ENCODE measurements around the gene CAVIN1.

DNA sequence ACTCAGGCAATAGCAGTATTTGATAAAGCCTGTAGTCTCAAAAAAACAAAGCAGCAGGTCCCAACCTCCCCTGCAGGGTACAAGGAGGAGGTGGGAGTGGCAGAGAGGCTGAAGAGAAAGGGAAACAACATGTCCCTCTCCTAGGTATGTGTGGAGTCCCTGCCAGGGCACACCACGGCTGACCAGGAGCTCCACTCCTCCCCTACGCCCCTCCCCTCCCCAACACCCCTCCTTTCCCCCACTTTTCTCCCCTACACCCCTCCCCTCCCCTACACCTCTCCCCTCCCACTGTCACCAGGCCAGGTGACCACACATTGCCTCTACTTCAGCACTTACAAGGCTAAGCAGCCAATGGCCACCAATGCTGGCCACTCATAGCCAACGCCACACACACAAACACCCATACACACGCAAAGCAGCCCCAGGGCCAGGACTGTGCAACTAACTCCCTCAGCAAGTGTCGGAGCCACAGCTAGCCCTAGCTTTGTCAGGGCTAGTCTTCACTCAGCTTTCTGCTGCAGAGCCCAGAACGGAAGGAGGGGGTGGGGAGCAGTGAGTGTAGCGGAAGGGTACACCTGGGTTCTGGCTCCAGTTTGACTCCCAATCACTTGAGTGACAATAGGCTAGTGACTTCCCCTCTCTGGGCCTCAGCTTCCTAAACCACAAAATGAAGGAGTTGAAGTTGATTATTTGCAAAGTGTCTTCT lies 8.2 kb downstream of the CAVIN1 start:
- TF ChIP-seq, protein P1, sequence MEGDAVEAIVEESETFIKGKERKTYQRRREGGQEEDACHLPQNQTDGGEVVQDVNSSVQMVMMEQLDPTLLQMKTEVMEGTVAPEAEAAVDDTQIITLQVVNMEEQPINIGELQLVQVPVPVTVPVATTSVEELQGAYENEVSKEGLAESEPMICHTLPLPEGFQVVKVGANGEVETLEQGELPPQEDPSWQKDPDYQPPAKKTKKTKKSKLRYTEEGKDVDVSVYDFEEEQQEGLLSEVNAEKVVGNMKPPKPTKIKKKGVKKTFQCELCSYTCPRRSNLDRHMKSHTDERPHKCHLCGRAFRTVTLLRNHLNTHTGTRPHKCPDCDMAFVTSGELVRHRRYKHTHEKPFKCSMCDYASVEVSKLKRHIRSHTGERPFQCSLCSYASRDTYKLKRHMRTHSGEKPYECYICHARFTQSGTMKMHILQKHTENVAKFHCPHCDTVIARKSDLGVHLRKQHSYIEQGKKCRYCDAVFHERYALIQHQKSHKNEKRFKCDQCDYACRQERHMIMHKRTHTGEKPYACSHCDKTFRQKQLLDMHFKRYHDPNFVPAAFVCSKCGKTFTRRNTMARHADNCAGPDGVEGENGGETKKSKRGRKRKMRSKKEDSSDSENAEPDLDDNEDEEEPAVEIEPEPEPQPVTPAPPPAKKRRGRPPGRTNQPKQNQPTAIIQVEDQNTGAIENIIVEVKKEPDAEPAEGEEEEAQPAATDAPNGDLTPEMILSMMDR (conservative IDR thresholded peaks at IDR 0.05; ENCODE audit: low read depth in 2 of 2) = no peak
- TF ChIP-seq EZH2 (IDR thresholded peaks at IDR 0.05; ENCODE audit: low read depth, unreplicated experiment) = no peak
- TF ChIP-seq STAT1 (IDR thresholded peaks at IDR 0.05; ENCODE audit: unreplicated experiment) = no peak
- TF ChIP-seq, protein P2, sequence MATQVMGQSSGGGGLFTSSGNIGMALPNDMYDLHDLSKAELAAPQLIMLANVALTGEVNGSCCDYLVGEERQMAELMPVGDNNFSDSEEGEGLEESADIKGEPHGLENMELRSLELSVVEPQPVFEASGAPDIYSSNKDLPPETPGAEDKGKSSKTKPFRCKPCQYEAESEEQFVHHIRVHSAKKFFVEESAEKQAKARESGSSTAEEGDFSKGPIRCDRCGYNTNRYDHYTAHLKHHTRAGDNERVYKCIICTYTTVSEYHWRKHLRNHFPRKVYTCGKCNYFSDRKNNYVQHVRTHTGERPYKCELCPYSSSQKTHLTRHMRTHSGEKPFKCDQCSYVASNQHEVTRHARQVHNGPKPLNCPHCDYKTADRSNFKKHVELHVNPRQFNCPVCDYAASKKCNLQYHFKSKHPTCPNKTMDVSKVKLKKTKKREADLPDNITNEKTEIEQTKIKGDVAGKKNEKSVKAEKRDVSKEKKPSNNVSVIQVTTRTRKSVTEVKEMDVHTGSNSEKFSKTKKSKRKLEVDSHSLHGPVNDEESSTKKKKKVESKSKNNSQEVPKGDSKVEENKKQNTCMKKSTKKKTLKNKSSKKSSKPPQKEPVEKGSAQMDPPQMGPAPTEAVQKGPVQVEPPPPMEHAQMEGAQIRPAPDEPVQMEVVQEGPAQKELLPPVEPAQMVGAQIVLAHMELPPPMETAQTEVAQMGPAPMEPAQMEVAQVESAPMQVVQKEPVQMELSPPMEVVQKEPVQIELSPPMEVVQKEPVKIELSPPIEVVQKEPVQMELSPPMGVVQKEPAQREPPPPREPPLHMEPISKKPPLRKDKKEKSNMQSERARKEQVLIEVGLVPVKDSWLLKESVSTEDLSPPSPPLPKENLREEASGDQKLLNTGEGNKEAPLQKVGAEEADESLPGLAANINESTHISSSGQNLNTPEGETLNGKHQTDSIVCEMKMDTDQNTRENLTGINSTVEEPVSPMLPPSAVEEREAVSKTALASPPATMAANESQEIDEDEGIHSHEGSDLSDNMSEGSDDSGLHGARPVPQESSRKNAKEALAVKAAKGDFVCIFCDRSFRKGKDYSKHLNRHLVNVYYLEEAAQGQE (IDR thresholded peaks at IDR 0.05; ENCODE audit: unreplicated experiment) = no peak
- no peak for TF ChIP-seq POLR2AphosphoS5 (IDR thresholded peaks at IDR 0.05; ENCODE audit: low read depth)
- TF ChIP-seq EZH2phosphoT487 (IDR thresholded peaks at IDR 0.05; ENCODE audit: unreplicated experiment) = no peak
- TF ChIP-seq CREB1 (CRISPR knock-in tag; IDR thresholded peaks at IDR 0.05; ENCODE audit: low read depth) = no peak
- TF ChIP-seq ZNF331 (CRISPR knock-in tag; IDR thresholded peaks at IDR 0.05; ENCODE audit: low read depth) = no peak
- TF ChIP-seq NANOG (IDR thresholded peaks at IDR 0.05; ENCODE audit: borderline replicate concordance) = no peak
- no peak for TF ChIP-seq JUNB (IDR thresholded peaks at IDR 0.05; ENCODE audit: unreplicated experiment)
- TF ChIP-seq, protein P3, sequence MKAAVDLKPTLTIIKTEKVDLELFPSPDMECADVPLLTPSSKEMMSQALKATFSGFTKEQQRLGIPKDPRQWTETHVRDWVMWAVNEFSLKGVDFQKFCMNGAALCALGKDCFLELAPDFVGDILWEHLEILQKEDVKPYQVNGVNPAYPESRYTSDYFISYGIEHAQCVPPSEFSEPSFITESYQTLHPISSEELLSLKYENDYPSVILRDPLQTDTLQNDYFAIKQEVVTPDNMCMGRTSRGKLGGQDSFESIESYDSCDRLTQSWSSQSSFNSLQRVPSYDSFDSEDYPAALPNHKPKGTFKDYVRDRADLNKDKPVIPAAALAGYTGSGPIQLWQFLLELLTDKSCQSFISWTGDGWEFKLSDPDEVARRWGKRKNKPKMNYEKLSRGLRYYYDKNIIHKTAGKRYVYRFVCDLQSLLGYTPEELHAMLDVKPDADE (IDR thresholded peaks at IDR 0.05) = no peak

Measured in GM23338 (cell line).